K562 (cell line): ENCODE data around the gene TPSAB1.

Experiments
- MEF2D ChIP-seq: conservative IDR thresholded peaks from 2 replicates; pipeline ENCODE4 v1.6.1; 2016; ENCODE audit warnings: low read depth, missing genetic modification characterization, missing compliant biosample characterization
- RB1 ChIP-seq: fragments of 450-650 bp; IDR thresholded peaks from 2 replicates; pipeline ENCODE4 v1.6.1; 2017; ENCODE audit warnings: low read depth, mild to moderate bottlenecking
- TF ChIP-seq, protein P1 (sequence below): fragments of 250-450 bp; sonication (Bioruptor Pico); IDR thresholded peaks from 2 replicates; pipeline ENCODE4 v1.4.0; 2020; ENCODE audit warnings: mild to moderate bottlenecking, moderate library complexity
- TF ChIP-seq, protein P2 (sequence below), 3 experiments: IDR thresholded peaks in 2 of 3; conservative IDR thresholded peaks in 1 of 3; 2 replicates each; pipeline ENCODE4 v1.5.1; 2011 to 2012; ENCODE audit warnings: low read length in 3 of 3, mild to moderate bottlenecking in 3 of 3, control low read depth in 2 of 3, improper control_type of control experiment in 1 of 3, inconsistent platforms in 1 of 3, low read depth in 1 of 3, mixed read lengths in 1 of 3, moderate library complexity in 1 of 3; ENCODE audit not compliant: insufficient read depth in 2 of 3

DNA sequence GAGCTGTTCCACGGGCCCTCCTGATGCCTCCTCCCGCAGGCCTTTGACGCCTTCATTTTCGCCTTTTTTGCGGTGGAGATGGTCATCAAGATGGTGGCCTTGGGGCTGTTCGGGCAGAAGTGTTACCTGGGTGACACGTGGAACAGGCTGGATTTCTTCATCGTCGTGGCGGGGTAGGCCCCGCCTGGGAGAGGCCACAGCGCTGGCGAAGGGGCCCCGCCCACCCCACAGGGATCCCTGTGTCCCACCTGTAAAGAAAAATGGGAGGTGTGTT is 45.2 kb upstream of the TPSAB1 start:
- TF ChIP-seq, protein P1, sequence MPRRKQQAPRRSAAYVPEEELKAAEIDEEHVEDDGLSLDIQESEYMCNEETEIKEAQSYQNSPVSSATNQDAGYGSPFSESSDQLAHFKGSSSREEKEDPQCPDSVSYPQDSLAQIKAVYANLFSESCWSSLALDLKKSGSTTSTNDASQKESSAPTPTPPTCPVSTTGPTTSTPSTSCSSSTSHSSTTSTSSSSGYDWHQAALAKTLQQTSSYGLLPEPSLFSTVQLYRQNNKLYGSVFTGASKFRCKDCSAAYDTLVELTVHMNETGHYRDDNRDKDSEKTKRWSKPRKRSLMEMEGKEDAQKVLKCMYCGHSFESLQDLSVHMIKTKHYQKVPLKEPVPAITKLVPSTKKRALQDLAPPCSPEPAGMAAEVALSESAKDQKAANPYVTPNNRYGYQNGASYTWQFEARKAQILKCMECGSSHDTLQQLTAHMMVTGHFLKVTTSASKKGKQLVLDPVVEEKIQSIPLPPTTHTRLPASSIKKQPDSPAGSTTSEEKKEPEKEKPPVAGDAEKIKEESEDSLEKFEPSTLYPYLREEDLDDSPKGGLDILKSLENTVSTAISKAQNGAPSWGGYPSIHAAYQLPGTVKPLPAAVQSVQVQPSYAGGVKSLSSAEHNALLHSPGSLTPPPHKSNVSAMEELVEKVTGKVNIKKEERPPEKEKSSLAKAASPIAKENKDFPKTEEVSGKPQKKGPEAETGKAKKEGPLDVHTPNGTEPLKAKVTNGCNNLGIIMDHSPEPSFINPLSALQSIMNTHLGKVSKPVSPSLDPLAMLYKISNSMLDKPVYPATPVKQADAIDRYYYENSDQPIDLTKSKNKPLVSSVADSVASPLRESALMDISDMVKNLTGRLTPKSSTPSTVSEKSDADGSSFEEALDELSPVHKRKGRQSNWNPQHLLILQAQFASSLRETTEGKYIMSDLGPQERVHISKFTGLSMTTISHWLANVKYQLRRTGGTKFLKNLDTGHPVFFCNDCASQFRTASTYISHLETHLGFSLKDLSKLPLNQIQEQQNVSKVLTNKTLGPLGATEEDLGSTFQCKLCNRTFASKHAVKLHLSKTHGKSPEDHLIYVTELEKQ (CRISPR knock-in tag): no peak
- TF ChIP-seq, protein P2, sequence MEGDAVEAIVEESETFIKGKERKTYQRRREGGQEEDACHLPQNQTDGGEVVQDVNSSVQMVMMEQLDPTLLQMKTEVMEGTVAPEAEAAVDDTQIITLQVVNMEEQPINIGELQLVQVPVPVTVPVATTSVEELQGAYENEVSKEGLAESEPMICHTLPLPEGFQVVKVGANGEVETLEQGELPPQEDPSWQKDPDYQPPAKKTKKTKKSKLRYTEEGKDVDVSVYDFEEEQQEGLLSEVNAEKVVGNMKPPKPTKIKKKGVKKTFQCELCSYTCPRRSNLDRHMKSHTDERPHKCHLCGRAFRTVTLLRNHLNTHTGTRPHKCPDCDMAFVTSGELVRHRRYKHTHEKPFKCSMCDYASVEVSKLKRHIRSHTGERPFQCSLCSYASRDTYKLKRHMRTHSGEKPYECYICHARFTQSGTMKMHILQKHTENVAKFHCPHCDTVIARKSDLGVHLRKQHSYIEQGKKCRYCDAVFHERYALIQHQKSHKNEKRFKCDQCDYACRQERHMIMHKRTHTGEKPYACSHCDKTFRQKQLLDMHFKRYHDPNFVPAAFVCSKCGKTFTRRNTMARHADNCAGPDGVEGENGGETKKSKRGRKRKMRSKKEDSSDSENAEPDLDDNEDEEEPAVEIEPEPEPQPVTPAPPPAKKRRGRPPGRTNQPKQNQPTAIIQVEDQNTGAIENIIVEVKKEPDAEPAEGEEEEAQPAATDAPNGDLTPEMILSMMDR (IDR thresholded peaks at IDR 0.05 in 2 of 3, conservative IDR thresholded peaks at IDR 0.05 in 1 of 3; ENCODE audit: insufficient read depth in 2 of 3, low read depth in 1 of 3, low read length in 3 of 3): no peak
- TF ChIP-seq RB1 (no peak), MEF2D (tag) (no peak)
